ENCODE data around the gene PCYT2. TPM values are rescaled to one million over a fixed set of nuclear protein-coding genes. Genes with fewer than 3 reads are reported as not detected.

PCYT2 gene
- total RNA-seq, 1 experiment from 2014 or later: 51.5 TPM

GRCh38 chr17:81901167-81902022, 9.8 kb downstream of the PCYT2 start:
- no peak overlapping the region for H3K4me3 ChIP-seq (replicated peaks in 1 of 2; ENCODE audit: low read depth in 1 of 2, low read length in 2 of 2)
- H3K27me3 ChIP-seq (ENCODE audit: insufficient read depth, low read length): no peaks in the 10 kb centered on the region
- RAD21 ChIA-PET (ENCODE audit: low non-redundant PET in 1 of 2, low total read pairs in 2 of 2, uncharacterized antibody in 2 of 2, unreplicated experiment in 2 of 2): no interaction called here
- H3K9ac ChIP-seq (ENCODE audit: low read length): no peak overlapping the region; the same call in 1 of the 2 replicates
- no peaks in the 10 kb centered on the region for H3K9me3 ChIP-seq (ENCODE audit: control insufficient read depth in 1 of 2, insufficient read depth in 1 of 2, low read depth in 1 of 2, low read length in 2 of 2)
- intact Hi-C loops (cut with micrococcal nuclease): no loop called here
- H3K27ac ChIP-seq (ENCODE audit: low read depth, low read length): peak overlapping the region; percentile 5; the same call in 1 of the 2 replicates
- H3K4me1 ChIP-seq (ENCODE audit: control insufficient read depth in 1 of 2, insufficient read depth in 2 of 2, low read length in 2 of 2): peaks cover 24 to 50% of the 10 kb centered on the region in 2 experiments
- no peak for TF ChIP-seq ATF3 (IDR thresholded peaks at IDR 0.05)
- no peak for TF ChIP-seq CTCF (IDR thresholded peaks at IDR 0.05 in 2 of 3, conservative IDR thresholded peaks at IDR 0.05 in 1 of 3; ENCODE audit: borderline replicate concordance in 1 of 3, insufficient read depth in 1 of 3, low read depth in 2 of 3, low read length in 2 of 3)
- TF ChIP-seq ZNF274 (IDR thresholded peaks at IDR 0.05; ENCODE audit: low read depth, low read length): no peak
- no peak for TF ChIP-seq MAX (IDR thresholded peaks at IDR 0.05)
- TF ChIP-seq, protein P1, sequence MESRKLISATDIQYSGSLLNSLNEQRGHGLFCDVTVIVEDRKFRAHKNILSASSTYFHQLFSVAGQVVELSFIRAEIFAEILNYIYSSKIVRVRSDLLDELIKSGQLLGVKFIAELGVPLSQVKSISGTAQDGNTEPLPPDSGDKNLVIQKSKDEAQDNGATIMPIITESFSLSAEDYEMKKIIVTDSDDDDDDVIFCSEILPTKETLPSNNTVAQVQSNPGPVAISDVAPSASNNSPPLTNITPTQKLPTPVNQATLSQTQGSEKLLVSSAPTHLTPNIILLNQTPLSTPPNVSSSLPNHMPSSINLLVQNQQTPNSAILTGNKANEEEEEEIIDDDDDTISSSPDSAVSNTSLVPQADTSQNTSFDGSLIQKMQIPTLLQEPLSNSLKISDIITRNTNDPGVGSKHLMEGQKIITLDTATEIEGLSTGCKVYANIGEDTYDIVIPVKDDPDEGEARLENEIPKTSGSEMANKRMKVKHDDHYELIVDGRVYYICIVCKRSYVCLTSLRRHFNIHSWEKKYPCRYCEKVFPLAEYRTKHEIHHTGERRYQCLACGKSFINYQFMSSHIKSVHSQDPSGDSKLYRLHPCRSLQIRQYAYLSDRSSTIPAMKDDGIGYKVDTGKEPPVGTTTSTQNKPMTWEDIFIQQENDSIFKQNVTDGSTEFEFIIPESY (IDR thresholded peaks at IDR 0.05; ENCODE audit: extremely low read depth, insufficient replicate concordance, low read length): no peak
- TF ChIP-seq, protein P2, sequence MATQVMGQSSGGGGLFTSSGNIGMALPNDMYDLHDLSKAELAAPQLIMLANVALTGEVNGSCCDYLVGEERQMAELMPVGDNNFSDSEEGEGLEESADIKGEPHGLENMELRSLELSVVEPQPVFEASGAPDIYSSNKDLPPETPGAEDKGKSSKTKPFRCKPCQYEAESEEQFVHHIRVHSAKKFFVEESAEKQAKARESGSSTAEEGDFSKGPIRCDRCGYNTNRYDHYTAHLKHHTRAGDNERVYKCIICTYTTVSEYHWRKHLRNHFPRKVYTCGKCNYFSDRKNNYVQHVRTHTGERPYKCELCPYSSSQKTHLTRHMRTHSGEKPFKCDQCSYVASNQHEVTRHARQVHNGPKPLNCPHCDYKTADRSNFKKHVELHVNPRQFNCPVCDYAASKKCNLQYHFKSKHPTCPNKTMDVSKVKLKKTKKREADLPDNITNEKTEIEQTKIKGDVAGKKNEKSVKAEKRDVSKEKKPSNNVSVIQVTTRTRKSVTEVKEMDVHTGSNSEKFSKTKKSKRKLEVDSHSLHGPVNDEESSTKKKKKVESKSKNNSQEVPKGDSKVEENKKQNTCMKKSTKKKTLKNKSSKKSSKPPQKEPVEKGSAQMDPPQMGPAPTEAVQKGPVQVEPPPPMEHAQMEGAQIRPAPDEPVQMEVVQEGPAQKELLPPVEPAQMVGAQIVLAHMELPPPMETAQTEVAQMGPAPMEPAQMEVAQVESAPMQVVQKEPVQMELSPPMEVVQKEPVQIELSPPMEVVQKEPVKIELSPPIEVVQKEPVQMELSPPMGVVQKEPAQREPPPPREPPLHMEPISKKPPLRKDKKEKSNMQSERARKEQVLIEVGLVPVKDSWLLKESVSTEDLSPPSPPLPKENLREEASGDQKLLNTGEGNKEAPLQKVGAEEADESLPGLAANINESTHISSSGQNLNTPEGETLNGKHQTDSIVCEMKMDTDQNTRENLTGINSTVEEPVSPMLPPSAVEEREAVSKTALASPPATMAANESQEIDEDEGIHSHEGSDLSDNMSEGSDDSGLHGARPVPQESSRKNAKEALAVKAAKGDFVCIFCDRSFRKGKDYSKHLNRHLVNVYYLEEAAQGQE (IDR thresholded peaks at IDR 0.05; ENCODE audit: low read depth): no peak
- no peak for TF ChIP-seq ZFX (IDR thresholded peaks at IDR 0.05)
- TF ChIP-seq EZH2phosphoT487 (IDR thresholded peaks at IDR 0.05; ENCODE audit: borderline replicate concordance): no peak
- no peak for TF ChIP-seq ELF1 (IDR thresholded peaks at IDR 0.05; ENCODE audit: borderline replicate concordance, low read depth)
- TF ChIP-seq EGR1 (IDR thresholded peaks at IDR 0.05; ENCODE audit: low read depth): no peak
- TF ChIP-seq SP1 (IDR thresholded peaks at IDR 0.05; ENCODE audit: low read depth): no peak
- no peak for TF ChIP-seq RAD21 (IDR thresholded peaks at IDR 0.05; ENCODE audit: low read depth)
- no peak for TF ChIP-seq YY1 (IDR thresholded peaks at IDR 0.05; ENCODE audit: extremely low read depth, insufficient replicate concordance, low read depth, low read length)
- no peak for TF ChIP-seq SIN3A (IDR thresholded peaks at IDR 0.05; ENCODE audit: low read depth)
- TF ChIP-seq POLR2A (IDR thresholded peaks at IDR 0.05; ENCODE audit: borderline replicate concordance, extremely low read depth, insufficient read depth, insufficient read length): no peak
- TF ChIP-seq POLR2AphosphoS5 (IDR thresholded peaks at IDR 0.05; ENCODE audit: low read depth, low read length): no peak
- no peaks in the 10 kb centered on the region; the same call in 1 of the 2 replicates for H3K79me2 ChIP-seq (ENCODE audit: insufficient read depth, low read length)
- no peaks in the 10 kb centered on the region for H4K20me1 ChIP-seq (ENCODE audit: insufficient read depth)
- DNase-seq (ENCODE audit: low read depth, low spot score): no peak
- H2AFZ ChIP-seq (ENCODE audit: low read depth, low read length, poor library complexity, severe bottlenecking): no peak overlapping the region
- ATAC-seq: peak; percentile 12
- peak overlapping the region; percentile 50 for H3K4me2 ChIP-seq (ENCODE audit: low read length)
- POLR2A ChIA-PET: no interaction called here
- CTCF ChIA-PET: no interaction called here
- no peaks in the 10 kb centered on the region for H3K9me2 ChIP-seq (ENCODE audit: insufficient read depth)
- no TSS peak for BruUV-seq (replicated peaks)
- peaks cover 3 to 19% of the 10 kb centered on the region in 2 experiments; a peak in 2 of 4 replicates for H3K36me3 ChIP-seq (ENCODE audit: control insufficient read depth in 1 of 2, insufficient read depth in 2 of 2, low read length in 2 of 2)
